Thyroid gland (tissue), 4 donors: ENCODE measurements around the gene TPMT.

Experiments used
- CTCF ChIP-seq, 6 experiments: fragments of 200-600 bp in 3 of 6; fragments of 450-650 bp in 3 of 6; sonication (generic) in 3 of 6; IDR thresholded peaks; one replicate each; pipeline ENCODE4 v1.5.1; 2016 to 2019; ENCODE audit warnings: antibody characterized with exemption in 6 of 6, mild to moderate bottlenecking in 2 of 6, inconsistent platforms in 1 of 6, moderate library complexity in 1 of 6
- POLR2A ChIP-seq, 2 donors: fragments of 450-650 bp; IDR thresholded peaks; one replicate each; pipeline ENCODE4 v1.6.1; 2017; ENCODE audit warnings: antibody characterized with exemption in 2 of 2, mild to moderate bottlenecking in 2 of 2, moderate library complexity in 1 of 2

- no peak for TF ChIP-seq CTCF (IDR thresholded peaks at IDR 0.05)
- no peak for TF ChIP-seq POLR2A (IDR thresholded peaks at IDR 0.05)
These were observed 37.7 kb downstream of the TPMT start for GRCh38 chr6:18117136-18117535.
